Activated effector memory CD4-positive, alpha-beta T cell treated with Interleukin-2 at 50 U/mL for 16 hours (primary cell): ENCODE results near the gene SYF2.
"Not testable (repeated sequence)": the region's sequence is repeated elsewhere in the genome, so short reads cannot be mapped to it uniquely, and the experiment has no call there.

Experiments used
- DNase-seq: peaks from one replicate; pipeline ENCODE4 v3.0.0-alpha.2; 2020

The SYF2 gene

GRCh38 chr1:25232027-25232865 is at the start of gene SYF2:
Gene SYF2, minus strand, starts transcription at chr1:25232502. Its CDS starts 35 bp downstream, at chr1:25232467.
- peak; percentile 79 for DNase-seq

- not testable (repeated sequence) for DNase-seq
These were observed 47.4 kb upstream of the SYF2 start for GRCh38 chr1:25279693-25280111.

GRCh38 chr1:25278790-25279189 is 46.5 kb upstream of the SYF2 start:
- DNase-seq: not testable (repeated sequence)

GRCh38 chr1:25278358-25278757 is 46.1 kb upstream of the SYF2 start:
- not testable (repeated sequence) for DNase-seq

- not testable (repeated sequence) for DNase-seq
These were observed 45.0 kb upstream of the SYF2 start for GRCh38 chr1:25277295-25277694.

GRCh38 chr1:25275648-25276047 is 43.3 kb upstream of the SYF2 start:
- DNase-seq: not testable (repeated sequence)

GRCh38 chr1:25272238-25272637 is 39.9 kb upstream of the SYF2 start, which contains the start of gene RHD:
Gene RHD, plus strand, starts transcription at chr1:25272509. Its CDS starts 39 bp downstream, at chr1:25272548.
- DNase-seq: not testable (repeated sequence)

- not testable (repeated sequence) for DNase-seq
These were observed 36.0 kb upstream of the SYF2 start for GRCh38 chr1:25268143-25268760.

GRCh38 chr1:25267288-25268142 is 35.2 kb upstream of the SYF2 start:
- DNase-seq: peak; percentile 78

GRCh38 chr1:25266554-25267287 is 34.4 kb upstream of the SYF2 start:
- not testable (repeated sequence) for DNase-seq

- DNase-seq: not testable (repeated sequence)
These were observed 28.0 kb upstream of the SYF2 start for GRCh38 chr1:25260336-25260735.

GRCh38 chr1:25259813-25260212 is 27.5 kb upstream of the SYF2 start:
- DNase-seq: not testable (repeated sequence)

- DNase-seq: no peak
These were observed 24.9 kb upstream of the SYF2 start for GRCh38 chr1:25257196-25257595.

GRCh38 chr1:25256578-25256965 is 24.3 kb upstream of the SYF2 start:
- DNase-seq: no peak

- no peak for DNase-seq
These were observed 23.6 kb upstream of the SYF2 start for GRCh38 chr1:25255706-25256577.

- no peak for DNase-seq
These were observed 21.6 kb upstream of the SYF2 start for GRCh38 chr1:25253911-25254310.

- DNase-seq: no peak
These were observed 15.8 kb upstream of the SYF2 start for GRCh38 chr1:25247829-25248754.

GRCh38 chr1:25247024-25247828 is 14.9 kb upstream of the SYF2 start, which contains the start of gene RSRP1:
Gene RSRP1, minus strand, starts transcription at chr1:25247454. Its CDS starts 491 bp downstream, at chr1:25246963.
- peak; percentile 99 for DNase-seq

GRCh38 chr1:25246600-25247023 is 14.3 kb upstream of the SYF2 start:
- no peak for DNase-seq
